ENCODE measurements around the gene RAMACL. TPM values are rescaled to one million over a fixed set of nuclear protein-coding genes. Genes with fewer than 3 reads are reported as not detected.
A peak's percentile ranks its signal among the peaks of the same experiment; 100 is the strongest.

Gene RAMACL
- total RNA-seq, 1 donor from 2014 or later = not detected

GRCh38 chr6:166612471-166612881, 26.0 kb upstream of the RAMACL start:
- Histone ChIP-seq H3K9me3 (no peaks in the 10 kb centered on the region), H3K27me3 (no peaks in the 10 kb centered on the region), H3K4me3 (no peak overlapping the region), H3K27ac (no peak overlapping the region), H3K4me1 (no peaks in the 10 kb centered on the region), H3K36me3 (no peaks in the 10 kb centered on the region)
- intact Hi-C loops (cut with DNase I) = no loop called here
- peak in 1 of 2 donors; percentile 43 for DNase-seq (ENCODE audit: low spot score in 2 of 2)
- TF ChIP-seq CTCF (IDR thresholded peaks at IDR 0.05) = no peak

DNA sequence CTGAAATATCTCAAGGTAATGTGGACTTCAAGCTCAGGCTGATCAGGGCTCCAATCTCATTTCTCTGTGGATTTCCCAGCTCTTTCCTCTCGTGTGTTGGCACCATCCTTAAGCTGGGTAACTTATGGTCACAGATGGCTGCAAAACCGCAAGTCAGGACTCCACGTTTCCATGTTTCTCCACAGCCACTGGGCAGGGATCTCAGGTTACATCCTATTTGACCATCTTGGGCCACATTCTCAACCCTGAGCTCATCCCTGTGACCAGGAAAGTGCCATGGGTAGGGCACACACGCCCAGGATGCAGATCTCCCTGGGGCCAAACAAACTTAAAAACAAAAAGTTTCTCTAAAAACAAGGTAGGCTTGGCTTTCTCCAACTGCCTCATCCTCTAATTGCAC, 25.2 kb upstream of the RAMACL start:
- TF ChIP-seq CTCF (IDR thresholded peaks at IDR 0.05) = no peak
- Histone ChIP-seq H3K4me3 (no peak overlapping the region), H3K9me3 (no peaks in the 10 kb centered on the region), H3K36me3 (no peaks in the 10 kb centered on the region), H3K4me1 (no peaks in the 10 kb centered on the region), H3K27ac (no peak overlapping the region), H3K27me3 (no peaks in the 10 kb centered on the region)
- peak in 1 of 2 donors; percentile 25 for DNase-seq (ENCODE audit: low spot score in 2 of 2)
- intact Hi-C loops (cut with DNase I) = no loop called here

- H3K4me3 ChIP-seq = no peak overlapping the region
- no peaks in the 10 kb centered on the region for H3K36me3 ChIP-seq
- H3K9me3 ChIP-seq = no peaks in the 10 kb centered on the region
- no peaks in the 10 kb centered on the region for H3K27me3 ChIP-seq
- no peak for TF ChIP-seq CTCF (IDR thresholded peaks at IDR 0.05)
- H3K4me1 ChIP-seq = no peaks in the 10 kb centered on the region
- no peak for DNase-seq (ENCODE audit: low spot score in 2 of 2)
- no peak overlapping the region for H3K27ac ChIP-seq
- intact Hi-C loops (cut with DNase I) = no loop called here
These were observed 23.6 kb upstream of the RAMACL start for GRCh38 chr6:166610069-166610468.

DNA sequence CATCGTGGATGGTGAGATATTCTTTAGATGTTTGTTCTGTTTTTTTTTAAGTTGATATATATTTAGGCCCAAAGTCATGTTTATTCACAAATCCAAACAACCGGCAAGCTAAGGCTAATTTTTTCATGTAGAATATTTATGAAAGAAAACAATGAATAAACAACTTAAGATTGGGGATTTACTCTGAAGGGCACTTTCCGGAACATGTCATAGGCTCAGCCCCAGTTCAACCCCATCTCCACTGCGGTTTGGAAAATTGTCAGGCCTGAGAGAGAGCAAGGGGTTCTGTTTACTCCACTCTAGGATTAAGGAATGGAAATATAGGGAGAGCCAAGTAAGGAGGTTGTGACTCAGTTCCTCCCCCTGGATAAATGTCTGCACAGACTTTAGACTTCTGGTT, 22.3 kb upstream of the RAMACL start:
- DNase-seq (ENCODE audit: low spot score in 2 of 2) = no peak
- no peak overlapping the region for H3K27ac ChIP-seq
- intact Hi-C loops (cut with DNase I) = no loop called here

GRCh38 chr6:166605752-166606151, 19.3 kb upstream of the RAMACL start:
- Histone ChIP-seq H3K9me3 (no peaks in the 10 kb centered on the region), H3K36me3 (no peaks in the 10 kb centered on the region), H3K4me1 (no peaks in the 10 kb centered on the region), H3K27me3 (no peaks in the 10 kb centered on the region), H3K4me3 (no peak overlapping the region), H3K27ac (no peak overlapping the region)
- no peak for DNase-seq (ENCODE audit: low spot score in 2 of 2)
- TF ChIP-seq CTCF (IDR thresholded peaks at IDR 0.05) = no peak
- intact Hi-C loops (cut with DNase I) = no loop called here

More for the DNA sequence above, 22.3 kb upstream of the RAMACL start:
- TF ChIP-seq CTCF (IDR thresholded peaks at IDR 0.05) = no peak
- H3K36me3 ChIP-seq = no peaks in the 10 kb centered on the region
- H3K4me1 ChIP-seq = no peaks in the 10 kb centered on the region
- no peaks in the 10 kb centered on the region for H3K27me3 ChIP-seq
- no peak overlapping the region for H3K4me3 ChIP-seq
- no peaks in the 10 kb centered on the region for H3K9me3 ChIP-seq

DNA sequence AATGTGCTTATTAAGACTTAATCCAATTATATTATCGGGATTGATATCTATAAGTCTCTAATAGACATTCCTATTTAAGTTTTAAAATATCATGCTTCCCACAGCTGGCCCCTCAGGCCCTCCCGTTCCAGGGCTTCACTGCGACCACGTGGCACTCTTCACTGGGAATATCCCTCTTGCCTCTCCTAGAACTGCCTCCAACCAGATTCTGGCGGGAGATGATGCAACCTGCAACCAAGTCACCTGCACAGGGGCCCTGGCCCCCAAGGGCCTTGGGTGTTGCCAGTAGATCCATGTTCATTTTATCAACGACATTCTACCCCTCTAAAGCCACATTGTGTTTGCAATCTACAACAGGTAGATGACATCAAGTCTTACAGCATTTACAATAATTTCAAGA, 18.4 kb upstream of the RAMACL start:
- DNase-seq (ENCODE audit: low spot score in 2 of 2) = no peak
- no peaks in the 10 kb centered on the region for H3K27me3 ChIP-seq
- H3K36me3 ChIP-seq = no peaks in the 10 kb centered on the region
- intact Hi-C loops (cut with DNase I) = no loop called here
- TF ChIP-seq CTCF (IDR thresholded peaks at IDR 0.05) = no peak
- H3K4me1 ChIP-seq = no peaks in the 10 kb centered on the region
- no peak overlapping the region for H3K27ac ChIP-seq
- no peaks in the 10 kb centered on the region for H3K9me3 ChIP-seq
- no peak overlapping the region for H3K4me3 ChIP-seq
